HepG2 (cell line): ENCODE data around the gene LYZ. TPM values are rescaled to one million over a fixed set of nuclear protein-coding genes. Genes with fewer than 3 reads are reported as not detected.

Source experiments
- ARID2 ChIP-seq: sonication (generic); formaldehyde crosslinking; IDR thresholded peaks from 2 replicates; pipeline ENCODE4 v1.8.1; 2022; ENCODE audit warnings: mild to moderate bottlenecking, missing genetic modification reagents, borderline replicate concordance
- ATF7 ChIP-seq, 2 experiments: fragments of 450-650 bp in 1 of 2; sonication (generic) in 1 of 2; formaldehyde crosslinking in 1 of 2; IDR thresholded peaks; 2 replicates each; pipeline versions ENCODE4 v1.4.0 to v1.6.1; 2016 to 2020; ENCODE audit warnings: antibody characterized with exemption in 1 of 2, mild to moderate bottlenecking in 1 of 2, missing genetic modification reagents in 1 of 2
- ERF ChIP-seq: IDR thresholded peaks from 2 replicates; pipeline ENCODE4 v1.6.1; 2018; ENCODE audit warnings: missing biosample characterization, missing genetic modification reagents
- FOXJ3 ChIP-seq: sonication (generic); formaldehyde crosslinking; IDR thresholded peaks from 2 replicates; pipeline ENCODE4 v1.4.0; 2020; ENCODE audit warnings: missing genetic modification reagents, mild to moderate bottlenecking, borderline replicate concordance
- HDAC2 ChIP-seq: sonication (generic); formaldehyde crosslinking; IDR thresholded peaks from 2 replicates; pipeline ENCODE4 v1.4.0; 2020; ENCODE audit warnings: missing genetic modification reagents
- IKZF4 ChIP-seq: sonication (generic); formaldehyde crosslinking; IDR thresholded peaks from 2 replicates; pipeline ENCODE4 v1.5.1; 2020; ENCODE audit warnings: borderline replicate concordance, mild to moderate bottlenecking, low read depth, missing genetic modification reagents; ENCODE audit errors: not compliant biosample characterization
- KAT2B ChIP-seq: fragments of 150-350 bp; IDR thresholded peaks from 2 replicates; pipeline ENCODE4 v1.6.1; 2014; ENCODE audit warnings: low read depth, low read length, borderline replicate concordance
- NFAT5 ChIP-seq: sonication (generic); formaldehyde crosslinking; IDR thresholded peaks from 2 replicates; pipeline ENCODE4 v1.4.0; 2020; ENCODE audit warnings: missing genetic modification reagents
- NKX3-1 ChIP-seq: sonication (generic); formaldehyde crosslinking; IDR thresholded peaks from 2 replicates; pipeline ENCODE4 v1.5.0; 2020; ENCODE audit warnings: missing genetic modification reagents
- NR2F2 ChIP-seq: IDR thresholded peaks from 2 replicates; pipeline ENCODE4 v1.6.1; 2012; ENCODE audit warnings: low read depth, inconsistent platforms, borderline replicate concordance
- NR2F6 ChIP-seq, 2 experiments: IDR thresholded peaks; 2 replicates each; pipeline ENCODE4 v1.6.1; 2016; ENCODE audit warnings: antibody characterized with exemption in 1 of 2, mild to moderate bottlenecking in 1 of 2
- RXRA ChIP-seq: sonication (generic); formaldehyde crosslinking; IDR thresholded peaks from 2 replicates; pipeline ENCODE4 v1.5.1; 2020; ENCODE audit warnings: missing genetic modification reagents
- SKIL ChIP-seq: sonication (generic); formaldehyde crosslinking; IDR thresholded peaks from 2 replicates; pipeline ENCODE4 v1.8.0; 2022; ENCODE audit warnings: missing genetic modification reagents, mild to moderate bottlenecking, moderate library complexity, borderline replicate concordance
- STAT5B ChIP-seq: sonication (generic); formaldehyde crosslinking; IDR thresholded peaks from 2 replicates; pipeline ENCODE4 v1.4.0; 2020; ENCODE audit warnings: missing genetic modification reagents
- YEATS4 ChIP-seq: sonication (generic); formaldehyde crosslinking; IDR thresholded peaks from 2 replicates; pipeline ENCODE4 v1.4.0; 2020; ENCODE audit warnings: missing genetic modification reagents, borderline replicate concordance
- ZFAT ChIP-seq: sonication (generic); formaldehyde crosslinking; conservative IDR thresholded peaks from 2 replicates; pipeline ENCODE4 v1.8.1; 2023; ENCODE audit warnings: missing genetic modification reagents, inconsistent platforms
- ZFP41 ChIP-seq: sonication (generic); formaldehyde crosslinking; IDR thresholded peaks from 2 replicates; pipeline ENCODE4 v1.4.0; 2020; ENCODE audit warnings: mild to moderate bottlenecking, missing genetic modification reagents, borderline replicate concordance
- ZNF121 ChIP-seq: sonication (generic); formaldehyde crosslinking; IDR thresholded peaks from 2 replicates; pipeline ENCODE4 v1.5.0; 2020; ENCODE audit warnings: mild to moderate bottlenecking, missing genetic modification reagents
- ZNF143 ChIP-seq: sonication (generic); formaldehyde crosslinking; IDR thresholded peaks from 2 replicates; pipeline ENCODE4 v1.4.0; 2020; ENCODE audit warnings: missing genetic modification reagents
- ZNF251 ChIP-seq: sonication (generic); formaldehyde crosslinking; IDR thresholded peaks from 2 replicates; pipeline ENCODE4 v1.9.0; 2021; ENCODE audit warnings: mild to moderate bottlenecking, missing genetic modification reagents
- ZNF296 ChIP-seq: sonication (generic); formaldehyde crosslinking; conservative IDR thresholded peaks from 2 replicates; pipeline ENCODE4 v1.5.0; 2020; ENCODE audit warnings: mild to moderate bottlenecking, missing genetic modification reagents
- ZNF317 ChIP-seq: sonication (generic); formaldehyde crosslinking; IDR thresholded peaks from 2 replicates; pipeline ENCODE4 v1.5.0; 2020; ENCODE audit warnings: mild to moderate bottlenecking, missing genetic modification reagents
- ZNF580 ChIP-seq: IDR thresholded peaks from 2 replicates; pipeline ENCODE4 v1.6.1; 2016; ENCODE audit warnings: low read depth, borderline replicate concordance
- ZNF850 ChIP-seq: sonication (generic); formaldehyde crosslinking; conservative IDR thresholded peaks from 2 replicates; pipeline ENCODE4 v1.9.0; 2021; ENCODE audit warnings: mild to moderate bottlenecking, missing genetic modification reagents
- polyA plus RNA-seq, 8 experiments: library from polyadenylated mRNA; depleted of rRNA in 3 of 8; stranded (reverse) in 7 of 8; unstranded in 1 of 8; fragments of >200 nt; fragmentation: Illumina TruSeq in 4 of 8; extraction: Trizol in 4 of 8; gene quantifications; 2 replicates each; pipeline versions ENCODE4 v1.2.1 to v1.2.3, GENCODE V29; 2011 to 2016; ENCODE audit warnings: low read depth in 4 of 8, missing spikeins in 1 of 8, mixed read lengths in 1 of 8; ENCODE audit not compliant: insufficient read depth in 1 of 8
- total RNA-seq, 5 experiments: library from RNA; depleted of rRNA; stranded (reverse); fragments of >200 nt; fragmentation: Illumina TruSeq; extraction: Trizol; gene quantifications; 2 replicates each; pipeline ENCODE4 v1.2.3, GENCODE V29; 2016; ENCODE audit warnings: low read depth in 1 of 5

LYZ gene
- total and polyA plus RNA-seq, 2 of the 13 experiments (the other 11 are each of a cell fraction or from before 2014, with no cell fraction given), result 1,788 to 2,054 TPM

GRCh38 chr12:69332815-69333358, 15.3 kb upstream of the LYZ start (continued):
- TF ChIP-seq YEATS4 (CRISPR knock-in tag) (no peak), HDAC2 (CRISPR knock-in tag) (peak; percentile 73), ZNF317 (peak; percentile 61; the same call in 1 of the 2 replicates), ZNF143 (CRISPR knock-in tag) (no peak), ZNF121 (CRISPR knock-in tag) (0 out of 2 replicates have a peak, but pooled peaks have one; percentile 12), NR2F6 (IDR thresholded peaks at IDR 0.05) (peak; percentile 89), NR2F6 (CRISPR knock-in tag; IDR thresholded peaks at IDR 0.05) (peak; percentile 68), SKIL (CRISPR knock-in tag) (peak; percentile 76), NFAT5 (CRISPR knock-in tag) (no peak), ERF (CRISPR knock-in tag) (peak; percentile 75; the same call in 1 of the 2 replicates), STAT5B (CRISPR knock-in tag) (0 out of 2 replicates have a peak, but pooled peaks have one; percentile 54), ZFAT (CRISPR knock-in tag) (no peak), ZNF251 (CRISPR knock-in tag) (no peak), ZFP41 (CRISPR knock-in tag) (no peak), RXRA (CRISPR knock-in tag) (peak; percentile 88; the same call in 1 of the 2 replicates), ARID2 (CRISPR knock-in tag) (peak; percentile 55; the same call in 1 of the 2 replicates), ATF7 (IDR thresholded peaks at IDR 0.05) (peak; percentile 78), ATF7 (CRISPR knock-in tag; IDR thresholded peaks at IDR 0.05) (peak; percentile 90; the same call in 1 of the 2 replicates), ZNF580 (CRISPR knock-in tag) (peak; percentile 52; the same call in 1 of the 2 replicates), ZNF850 (CRISPR knock-in tag) (no peak), NKX3-1 (CRISPR knock-in tag) (no peak), FOXJ3 (CRISPR knock-in tag) (peak; percentile 81), ZNF296 (CRISPR knock-in tag) (no peak), NR2F2 (peak; percentile 79), KAT2B (no peak), IKZF4 (no peak)
